GM12892 (cell line): Measurements from ENCODE around the gene LGR4.

Experiments
- POLR2A ChIP-seq: IDR thresholded peaks from 2 replicates; pipeline ENCODE4 v1.6.1; 2011; ENCODE audit warnings: low read depth, low read length, control low read depth
- POLR2AphosphoS5 ChIP-seq: IDR thresholded peaks from 2 replicates; pipeline ENCODE4 v1.6.1; 2011; ENCODE audit warnings: low read depth, low read length, control low read depth
- TAF1 ChIP-seq: IDR thresholded peaks from 2 replicates; pipeline ENCODE4 v1.6.1; 2011; ENCODE audit warnings: low read depth, mild to moderate bottlenecking, control low read depth, low read length, borderline replicate concordance

DNA sequence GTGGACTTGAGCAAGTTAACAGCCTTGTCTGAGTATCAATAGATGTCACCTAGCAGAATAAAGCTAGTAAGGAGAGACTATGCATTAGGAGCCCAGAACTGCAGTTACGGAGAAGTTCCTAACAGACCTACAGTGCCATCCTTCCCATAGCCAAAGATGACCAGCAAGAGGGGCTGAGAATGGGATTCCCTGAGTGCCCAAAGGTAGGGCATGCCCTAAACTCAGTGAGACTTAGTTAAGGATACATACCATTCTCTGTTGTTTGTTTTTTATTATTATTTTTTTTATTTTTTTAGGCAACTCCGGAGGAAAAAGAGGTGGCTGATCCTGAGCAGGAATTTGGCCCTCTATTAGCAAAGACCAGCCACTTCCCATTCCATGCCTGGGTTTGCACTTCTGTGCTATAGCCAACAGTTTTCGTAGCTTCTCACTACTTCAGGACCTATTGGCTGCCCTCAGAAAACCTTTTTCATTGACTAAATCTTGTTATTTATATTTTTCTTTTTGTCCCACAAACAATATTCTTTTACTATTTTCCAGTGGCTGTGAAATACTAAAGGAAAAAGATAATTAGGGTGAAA lies 76.2 kb downstream of the LGR4 start:
- no peak for TF ChIP-seq POLR2A
- TF ChIP-seq TAF1 = no peak
- no peak for TF ChIP-seq POLR2AphosphoS5
